Measurements from ENCODE around the gene NLGN2.

NLGN2 gene

GRCh38 chr17:7418472-7419152 is 11.0 kb downstream of the NLGN2 start:
- H3K36me3 ChIP-seq (replicated peaks): peaks cover 9% of the 10 kb centered on the region
- no peaks in the 10 kb centered on the region for H3K27me3 ChIP-seq (replicated peaks)
- DNase-seq: no peak
- no peak overlapping the region for H3K4me3 ChIP-seq (ENCODE audit: low read depth, low read length)
- H3K27ac ChIP-seq: no peak overlapping the region
- in situ Hi-C loops (cut with HindIII; ENCODE audit: low pct_ligation_motif_present, low sequenced_read_pairs): no loop called here
- TF ChIP-seq CTCF (IDR thresholded peaks at IDR 0.05; ENCODE audit: low read depth, low read length, missing control alignments): no peak

GRCh38 chr17:7419819-7420610 is 12.4 kb downstream of the NLGN2 start, which contains the start of gene SPEM1:
Gene SPEM1, plus strand, starts transcription at chr17:7420324. Its CDS starts 61 bp downstream, at chr17:7420385.
- in situ Hi-C loops (cut with HindIII; ENCODE audit: low pct_ligation_motif_present, low sequenced_read_pairs): no loop called here
- H3K4me3 ChIP-seq (ENCODE audit: low read depth, low read length): no peak within 1 kb of the TSS
- no peak within 1 kb of the TSS for H3K27ac ChIP-seq
- H3K27me3 ChIP-seq (replicated peaks): no peaks in the 10 kb centered on the region
- no peak for DNase-seq
- H3K36me3 ChIP-seq (replicated peaks): peaks cover 8% of the 10 kb centered on the region
- no peak for TF ChIP-seq CTCF (IDR thresholded peaks at IDR 0.05; ENCODE audit: low read depth, low read length, missing control alignments)

- Histone ChIP-seq H3K27me3 (replicated peaks) (no peaks in the 10 kb centered on the region), H3K27ac (no peak overlapping the region), H3K36me3 (replicated peaks) (no peaks in the 10 kb centered on the region), H3K4me3 (ENCODE audit: low read depth, low read length) (no peak overlapping the region)
- TF ChIP-seq CTCF (IDR thresholded peaks at IDR 0.05; ENCODE audit: low read depth, low read length, missing control alignments): no peak
- in situ Hi-C loops (cut with HindIII; ENCODE audit: low pct_ligation_motif_present, low sequenced_read_pairs): no loop called here
- no peak for DNase-seq
Measured at GRCh38 chr17:7421186-7421585, 13.5 kb downstream of the NLGN2 start.

GRCh38 chr17:7423679-7424078 is 16.0 kb downstream of the NLGN2 start:
- no peak for TF ChIP-seq CTCF (IDR thresholded peaks at IDR 0.05; ENCODE audit: low read depth, low read length, missing control alignments)
- no peak for DNase-seq
- H3K27ac ChIP-seq: no peak overlapping the region
- no peak overlapping the region for H3K4me3 ChIP-seq (ENCODE audit: low read depth, low read length)
- H3K36me3 ChIP-seq (replicated peaks): no peaks in the 10 kb centered on the region
- in situ Hi-C loops (cut with HindIII; ENCODE audit: low pct_ligation_motif_present, low sequenced_read_pairs): no loop called here
- no peaks in the 10 kb centered on the region for H3K27me3 ChIP-seq (replicated peaks)

GRCh38 chr17:7425316-7425715 is 17.7 kb downstream of the NLGN2 start, which contains the start of gene SPEM2:
Gene SPEM2, plus strand, starts transcription at chr17:7425616. Its CDS starts 73 bp downstream, at chr17:7425689.
- no peak for TF ChIP-seq CTCF (IDR thresholded peaks at IDR 0.05; ENCODE audit: low read depth, low read length, missing control alignments)
- H3K27ac ChIP-seq: no peak within 1 kb of the TSS
- in situ Hi-C loops (cut with HindIII; ENCODE audit: low pct_ligation_motif_present, low sequenced_read_pairs): no loop called here
- H3K4me3 ChIP-seq (ENCODE audit: low read depth, low read length): no peak within 1 kb of the TSS
- DNase-seq: no peak
- H3K36me3 ChIP-seq (replicated peaks): no peaks in the 10 kb centered on the region
- H3K27me3 ChIP-seq (replicated peaks): no peaks in the 10 kb centered on the region

All from brain microvascular endothelial cell (primary cell).